ENCODE measurements around the gene TCEAL5.

- TF ChIP-seq CTCF (IDR thresholded peaks at IDR 0.05): no peak
- TF ChIP-seq POLR2AphosphoS5 (IDR thresholded peaks at IDR 0.05): no peak
Observed at GRCh38 chrX:103276581-103277002, at the start of gene TCEAL5.

Data from transverse colon (tissue), 4 donors.